ENCODE data around the gene ODAM.

GRCh38 chr4:70153937-70154336, 41.6 kb upstream of the ODAM start, which contains the start of gene PRR27:
- TF ChIP-seq CTCF (IDR thresholded peaks at IDR 0.05), result no peak
- TF ChIP-seq POLR2A (IDR thresholded peaks at IDR 0.05), result no peak

Measured in right lobe of liver (tissue), 4 donors.